ENCODE measurements around the gene FRAT2. TPM values are rescaled to one million over a fixed set of nuclear protein-coding genes. Genes with fewer than 3 reads are reported as not detected.
A peak's percentile ranks its signal among the peaks of the same experiment; 100 is the strongest.
"Not testable (repeated sequence)": the region's sequence is repeated elsewhere in the genome, so short reads cannot be mapped to it uniquely, and the experiment has no call there.

Gene FRAT2
- total RNA-seq, 1 donor from 2014 or later: 8.9 TPM

- H3K27me3 Mint-ChIP-seq (ENCODE audit: low read depth): no peaks in the 10 kb centered on the region
- H3K4me1 Mint-ChIP-seq: peaks cover 13% of the 10 kb centered on the region
- peak; percentile 86 to 90 for DNase-seq (ENCODE audit: low spot score in 2 of 2, unreplicated experiment in 2 of 2)
- peak within 1 kb of the TSS; percentile 95 for H3K27ac Mint-ChIP-seq
- no peaks in the 10 kb centered on the region for H3K9me3 Mint-ChIP-seq
- TF ChIP-seq, protein P1, sequence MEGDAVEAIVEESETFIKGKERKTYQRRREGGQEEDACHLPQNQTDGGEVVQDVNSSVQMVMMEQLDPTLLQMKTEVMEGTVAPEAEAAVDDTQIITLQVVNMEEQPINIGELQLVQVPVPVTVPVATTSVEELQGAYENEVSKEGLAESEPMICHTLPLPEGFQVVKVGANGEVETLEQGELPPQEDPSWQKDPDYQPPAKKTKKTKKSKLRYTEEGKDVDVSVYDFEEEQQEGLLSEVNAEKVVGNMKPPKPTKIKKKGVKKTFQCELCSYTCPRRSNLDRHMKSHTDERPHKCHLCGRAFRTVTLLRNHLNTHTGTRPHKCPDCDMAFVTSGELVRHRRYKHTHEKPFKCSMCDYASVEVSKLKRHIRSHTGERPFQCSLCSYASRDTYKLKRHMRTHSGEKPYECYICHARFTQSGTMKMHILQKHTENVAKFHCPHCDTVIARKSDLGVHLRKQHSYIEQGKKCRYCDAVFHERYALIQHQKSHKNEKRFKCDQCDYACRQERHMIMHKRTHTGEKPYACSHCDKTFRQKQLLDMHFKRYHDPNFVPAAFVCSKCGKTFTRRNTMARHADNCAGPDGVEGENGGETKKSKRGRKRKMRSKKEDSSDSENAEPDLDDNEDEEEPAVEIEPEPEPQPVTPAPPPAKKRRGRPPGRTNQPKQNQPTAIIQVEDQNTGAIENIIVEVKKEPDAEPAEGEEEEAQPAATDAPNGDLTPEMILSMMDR (IDR thresholded peaks at IDR 0.05; ENCODE audit: unreplicated experiment): no peak
- no peaks in the 10 kb centered on the region for H3K36me3 Mint-ChIP-seq
- peak within 1 kb of the TSS; percentile 76 for H3K4me3 Mint-ChIP-seq
These were observed 42.2 kb downstream of the FRAT2 start, which contains the start of gene ARHGAP19 for GRCh38 chr10:97292097-97292861. TSS of gene ARHGAP19 (minus strand) at chr10:97292637. CDS start at chr10:97292627, 10 bp downstream.

DNA sequence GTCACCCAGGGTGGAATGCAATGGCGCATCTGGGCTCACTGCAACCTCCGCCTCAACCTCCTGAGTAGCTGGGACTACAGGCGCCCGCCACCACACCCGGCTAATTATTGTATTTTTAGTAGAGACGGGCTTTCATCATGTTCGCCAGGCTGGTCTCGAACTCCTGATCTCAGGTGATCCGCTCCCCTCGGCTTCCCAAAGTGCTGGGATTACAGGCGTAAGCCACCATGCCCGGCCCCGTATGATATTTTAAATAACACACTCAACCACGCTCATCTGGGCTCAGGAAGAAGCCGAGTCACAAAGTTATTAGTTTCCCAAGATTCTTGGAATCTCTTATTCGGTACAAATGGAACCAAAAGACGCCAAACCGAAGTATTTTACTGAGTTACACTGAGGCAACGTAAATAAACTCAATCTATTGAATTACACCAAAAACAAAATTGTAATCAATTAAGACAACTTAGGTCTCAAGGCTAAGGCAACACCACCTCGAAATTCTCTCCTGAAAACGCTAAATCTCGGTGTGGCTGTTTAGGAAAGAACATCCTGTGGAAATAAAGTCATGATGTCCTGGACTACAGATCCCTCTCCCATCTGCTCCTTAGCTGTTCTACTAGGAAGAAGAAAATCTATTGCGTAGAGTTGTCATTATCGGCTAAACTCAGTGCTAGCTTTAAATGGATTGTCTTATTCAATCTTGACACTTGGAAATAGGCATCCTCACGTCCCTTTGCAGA, 43.0 kb downstream of the FRAT2 start:
- TF ChIP-seq, protein P1 (IDR thresholded peaks at IDR 0.05; ENCODE audit: unreplicated experiment): no peak
- no peaks in the 10 kb centered on the region for H3K9me3 Mint-ChIP-seq
- H3K27ac Mint-ChIP-seq: peak overlapping the region; percentile 95
- peaks cover 13% of the 10 kb centered on the region for H3K4me1 Mint-ChIP-seq
- H3K27me3 Mint-ChIP-seq (ENCODE audit: low read depth): no peaks in the 10 kb centered on the region
- peak in 1 of 2 experiments; percentile 7 for DNase-seq (ENCODE audit: low spot score in 2 of 2, unreplicated experiment in 2 of 2)
- peaks cover 2% of the 10 kb centered on the region for H3K36me3 Mint-ChIP-seq
- peak overlapping the region; percentile 76 for H3K4me3 Mint-ChIP-seq

DNA sequence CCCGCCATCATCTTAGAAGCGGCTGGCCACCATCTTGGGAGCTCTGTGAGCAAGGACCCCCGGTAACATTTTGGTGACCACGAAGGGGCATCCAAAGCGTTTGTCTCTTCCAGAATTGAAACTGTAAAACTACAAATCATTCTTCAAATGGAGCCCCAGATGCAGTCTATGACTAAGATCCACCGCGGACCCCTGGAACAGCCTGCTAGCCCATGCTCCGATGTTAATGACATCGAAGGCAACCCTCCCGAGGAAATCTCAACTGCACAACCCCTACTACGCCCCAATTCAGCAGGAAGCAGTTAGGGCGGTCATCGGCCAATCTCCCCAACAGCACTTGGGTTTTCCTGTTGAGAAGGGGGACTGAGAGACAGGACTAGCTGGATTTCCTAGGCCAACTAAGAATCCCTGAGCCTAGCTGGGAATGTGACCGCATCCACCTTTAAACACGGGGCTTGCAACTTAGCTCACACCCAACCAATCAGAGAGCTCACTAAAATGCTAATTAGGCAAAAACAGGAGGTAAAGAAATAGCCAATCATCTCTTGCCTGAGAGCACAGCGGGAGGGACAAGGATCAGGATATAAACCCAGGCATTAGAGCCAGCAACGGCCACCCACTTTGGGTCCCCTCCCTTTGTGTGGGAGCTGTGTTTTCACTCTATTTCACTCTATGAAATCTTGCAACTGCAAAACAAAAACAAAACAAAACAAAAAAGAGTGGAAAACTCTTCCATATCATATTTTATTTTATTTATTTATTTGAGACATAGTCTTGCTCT, 43.8 kb downstream of the FRAT2 start:
- H3K4me3 Mint-ChIP-seq: peak overlapping the region; percentile 76
- H3K4me1 Mint-ChIP-seq: peaks cover 13% of the 10 kb centered on the region
- peak overlapping the region; percentile 59 for H3K27ac Mint-ChIP-seq
- H3K36me3 Mint-ChIP-seq; H3K9me3 Mint-ChIP-seq; H3K27me3 Mint-ChIP-seq (ENCODE audit: low read depth); DNase-seq (ENCODE audit: low spot score in 2 of 2, unreplicated experiment in 2 of 2): not testable (repeated sequence)

DNA sequence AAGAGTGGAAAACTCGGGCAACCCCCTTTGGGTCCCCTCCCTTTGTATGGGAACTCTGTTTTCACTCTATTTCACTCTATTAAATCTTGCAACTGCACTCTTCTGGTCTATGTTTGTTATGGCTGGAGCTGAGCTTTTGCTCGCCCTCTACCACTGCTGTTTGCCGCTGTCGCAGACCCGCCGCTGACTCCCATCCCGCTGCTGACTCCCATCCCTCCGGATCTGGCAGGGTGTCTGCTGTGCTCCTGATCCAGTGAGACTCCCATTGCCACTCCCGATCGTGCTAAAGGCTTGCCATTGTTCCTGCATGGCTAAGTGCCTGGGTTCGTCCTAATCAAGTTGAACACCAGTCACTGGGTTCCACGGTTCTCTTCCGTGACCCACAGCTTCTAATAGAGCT, 44.5 kb downstream of the FRAT2 start:
- H3K36me3 Mint-ChIP-seq; H3K4me3 Mint-ChIP-seq; DNase-seq (ENCODE audit: low spot score in 2 of 2, unreplicated experiment in 2 of 2); H3K27ac Mint-ChIP-seq; H3K9me3 Mint-ChIP-seq; H3K27me3 Mint-ChIP-seq (ENCODE audit: low read depth): not testable (repeated sequence)
- peaks cover 13% of the 10 kb centered on the region for H3K4me1 Mint-ChIP-seq

Other genes starting within 250 kb of the FRAT2 start
- gene SLIT1, start 148.8 kb downstream of the FRAT2 start, total RNA-seq: 0.27 to 0.40 TPM (median 0.40 TPM) in 3 replicates
- gene ARHGAP19, start 42.1 kb downstream of the FRAT2 start, total RNA-seq: 19.4 to 22.8 TPM (median 22.6 TPM) in 3 replicates
- gene FRAT1, start 15.5 kb downstream of the FRAT2 start, total RNA-seq: 2.4 to 2.9 TPM (median 2.4 TPM) in 3 replicates
- gene RRP12, start 66.6 kb upstream of the FRAT2 start, total RNA-seq: 35.7 to 42.4 TPM (median 41.9 TPM) in 3 replicates
- gene PGAM1, start 91.5 kb upstream of the FRAT2 start, total RNA-seq: 188 to 197 TPM (median 188 TPM) in 3 replicates
- gene EXOSC1, start 111.3 kb upstream of the FRAT2 start, total RNA-seq: 28.2 to 31.2 TPM (median 30.6 TPM) in 3 replicates
- 36.9 to 41.4 TPM (median 39.7 TPM) in 3 replicates for gene ZDHHC16, start 111.4 kb upstream of the FRAT2 start, total RNA-seq
- 82.5 to 88.1 TPM (median 84.9 TPM) in 3 replicates for gene MMS19, start 163.7 kb upstream of the FRAT2 start, total RNA-seq
- gene UBTD1, start 164.2 kb upstream of the FRAT2 start, total RNA-seq: 9.1 to 9.4 TPM (median 9.4 TPM) in 3 replicates
- 0.20 to 0.24 TPM (median 0.20 TPM) in 3 replicates for gene ANKRD2, start 238.1 kb upstream of the FRAT2 start, total RNA-seq
- gene HOGA1, start 249.7 kb upstream of the FRAT2 start, total RNA-seq: 0.31 to 0.50 TPM (median 0.40 TPM) in 3 replicates

Measured in mesothelial cell of epicardium (in vitro differentiated cells).